ENCODE data around the gene MYL11. TPM values are rescaled to one million over a fixed set of nuclear protein-coding genes. Genes with fewer than 3 reads are reported as not detected.
"Not testable (repeated sequence)": the region's sequence is repeated elsewhere in the genome, so short reads cannot be mapped to it uniquely, and the experiment has no call there.

MYL11 gene
- total RNA-seq, 1 experiment from 2014 or later: not detected

DNA sequence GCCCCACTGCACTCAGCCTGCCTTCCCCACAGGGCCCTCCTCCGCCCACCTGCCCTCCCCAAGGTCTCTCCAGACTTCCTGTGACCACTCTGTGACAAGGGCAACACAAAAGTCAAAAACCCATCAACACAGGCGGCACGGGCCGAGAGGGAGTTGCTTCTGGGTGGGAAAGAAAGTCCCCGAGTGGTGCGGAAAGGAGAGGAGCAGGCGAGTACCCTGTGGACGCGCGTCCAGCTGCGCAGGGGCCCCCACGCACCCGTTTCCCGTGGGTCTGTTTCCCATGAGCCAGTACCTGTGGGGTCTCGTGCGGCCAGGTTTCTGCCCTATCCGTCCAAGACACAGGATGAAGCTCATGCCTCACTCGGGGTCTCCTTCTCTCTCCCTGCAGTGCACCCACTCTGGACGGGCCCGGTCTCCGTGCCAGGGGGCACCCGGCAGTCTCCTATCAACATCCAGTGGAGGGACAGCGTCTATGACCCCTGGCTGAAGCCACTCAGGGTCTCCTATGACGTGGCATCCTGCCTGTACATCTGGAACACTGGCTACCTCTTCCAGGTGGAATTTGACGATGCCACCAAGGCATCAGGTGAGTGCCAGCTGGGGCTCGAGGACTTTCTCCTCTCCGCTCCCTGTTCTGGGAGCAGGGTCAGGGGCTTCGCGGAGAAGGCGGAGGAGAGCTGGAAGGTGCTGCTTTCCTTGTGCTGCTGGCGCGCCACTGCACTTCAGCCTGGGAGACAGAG lies 31.7 kb upstream of the MYL11 start:
- no peak overlapping the region for H2AFZ ChIP-seq (ENCODE audit: low read depth, low read length, poor library complexity, severe bottlenecking)
- BruUV-seq (replicated peaks): no TSS peak

DNA sequence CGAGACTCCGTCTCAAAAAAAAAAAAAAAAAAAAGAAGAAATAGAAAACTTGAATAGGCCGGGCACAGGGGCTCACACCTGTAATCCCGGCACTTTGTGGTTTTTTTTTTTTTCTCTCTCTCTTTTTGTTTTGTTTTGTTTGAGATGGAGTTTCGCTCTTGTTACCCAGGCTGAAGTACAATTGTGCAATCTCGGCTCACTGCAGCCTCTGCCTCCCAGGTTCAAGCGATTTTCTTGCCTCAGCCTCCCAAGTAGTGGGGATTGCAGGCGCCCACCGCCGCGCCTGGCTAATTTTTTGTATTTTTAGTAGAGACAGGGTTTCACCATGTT lies 31.1 kb upstream of the MYL11 start:
- H3K4me1 ChIP-seq (ENCODE audit: control insufficient read depth in 1 of 2, insufficient read depth in 2 of 2, low read length in 2 of 2); H3K9ac ChIP-seq (ENCODE audit: low read length); H3K4me2 ChIP-seq (ENCODE audit: low read length); intact Hi-C loops (cut with micrococcal nuclease); H3K9me3 ChIP-seq (ENCODE audit: control insufficient read depth in 1 of 2, insufficient read depth in 1 of 2, low read depth in 1 of 2, low read length in 2 of 2); ATAC-seq; H3K4me3 ChIP-seq (replicated peaks in 1 of 2; ENCODE audit: low read depth in 1 of 2, low read length in 2 of 2); RAD21 ChIA-PET (ENCODE audit: low non-redundant PET in 1 of 2, low total read pairs in 2 of 2, uncharacterized antibody in 2 of 2, unreplicated experiment in 2 of 2); H2AFZ ChIP-seq (ENCODE audit: low read depth, low read length, poor library complexity, severe bottlenecking); H3K79me2 ChIP-seq (ENCODE audit: insufficient read depth, low read length); DNase-seq (ENCODE audit: low read depth, low spot score); POLR2A ChIA-PET; H3K9me2 ChIP-seq (ENCODE audit: insufficient read depth); H3K36me3 ChIP-seq (ENCODE audit: control insufficient read depth in 1 of 2, insufficient read depth in 2 of 2, low read length in 2 of 2); H3K27ac ChIP-seq (ENCODE audit: low read depth, low read length); BruUV-seq (replicated peaks); H3K27me3 ChIP-seq (ENCODE audit: insufficient read depth, low read length); H4K20me1 ChIP-seq (ENCODE audit: insufficient read depth): not testable (repeated sequence)
- CTCF ChIA-PET: interaction anchor here (0.7 kb wide), 1 partner anchor 289 kb away, joined by 4 read pairs; no protein-coding TSS in a partner anchor

More for the DNA sequence above, 31.7 kb upstream of the MYL11 start:
- RAD21 ChIA-PET (ENCODE audit: low non-redundant PET in 1 of 2, low total read pairs in 2 of 2, uncharacterized antibody in 2 of 2, unreplicated experiment in 2 of 2): no interaction called here
- Histone ChIP-seq H3K4me2 (ENCODE audit: low read length) (no peak overlapping the region), H3K9me3 (ENCODE audit: control insufficient read depth in 1 of 2, insufficient read depth in 1 of 2, low read depth in 1 of 2, low read length in 2 of 2) (no peaks in the 10 kb centered on the region), H3K36me3 (ENCODE audit: control insufficient read depth in 1 of 2, insufficient read depth in 2 of 2, low read length in 2 of 2) (no peaks in the 10 kb centered on the region), H3K4me1 (ENCODE audit: control insufficient read depth in 1 of 2, insufficient read depth in 2 of 2, low read length in 2 of 2) (no peaks in the 10 kb centered on the region), H3K9me2 (ENCODE audit: insufficient read depth) (no peaks in the 10 kb centered on the region), H3K79me2 (ENCODE audit: insufficient read depth, low read length) (no peaks in the 10 kb centered on the region), H3K27ac (ENCODE audit: low read depth, low read length) (no peak overlapping the region), H3K9ac (ENCODE audit: low read length) (no peak overlapping the region), H4K20me1 (ENCODE audit: insufficient read depth) (no peaks in the 10 kb centered on the region), H3K4me3 (replicated peaks in 1 of 2; ENCODE audit: low read depth in 1 of 2, low read length in 2 of 2) (no peak overlapping the region), H3K27me3 (ENCODE audit: insufficient read depth, low read length) (no peaks in the 10 kb centered on the region)
- no peak for DNase-seq (ENCODE audit: low read depth, low spot score)
- intact Hi-C loops (cut with micrococcal nuclease): no loop called here
- no peak for TF ChIP-seq SRF (IDR thresholded peaks at IDR 0.05; ENCODE audit: low read depth)
- no peak for TF ChIP-seq POLR2AphosphoS5 (IDR thresholded peaks at IDR 0.05; ENCODE audit: low read depth, low read length)
- no peak for TF ChIP-seq EGR1 (IDR thresholded peaks at IDR 0.05; ENCODE audit: low read depth)
- TF ChIP-seq CEBPB (IDR thresholded peaks at IDR 0.05; ENCODE audit: low read depth): no peak
- no peak for TF ChIP-seq JUND (IDR thresholded peaks at IDR 0.05)
- CTCF ChIA-PET: interaction anchor here (0.7 kb wide), 1 partner anchor 289 kb away, joined by 4 read pairs; no protein-coding TSS in a partner anchor
- no peak for ATAC-seq
- POLR2A ChIA-PET: no interaction called here
